Esophagus squamous epithelium (tissue), 4 donors: ENCODE measurements around the gene TCEAL8.

Experiments used
- CTCF ChIP-seq, 6 experiments: fragments of 450-650 bp in 4 of 6; fragments of 200-600 bp in 2 of 6; sonication (generic) in 2 of 6; IDR thresholded peaks; one replicate each; pipeline ENCODE4 v1.5.1; 2016 to 2019; ENCODE audit warnings: antibody characterized with exemption in 6 of 6, mild to moderate bottlenecking in 4 of 6, moderate library complexity in 4 of 6
- POLR2A ChIP-seq, 4 donors: fragments of 450-650 bp; IDR thresholded peaks; one replicate each; pipeline ENCODE4 v1.6.1; 2017; ENCODE audit warnings: antibody characterized with exemption in 4 of 4, mild to moderate bottlenecking in 4 of 4, moderate library complexity in 3 of 4

GRCh38 chrX:103293118-103293517 lies 38.2 kb upstream of the TCEAL8 start:
- TF ChIP-seq CTCF (IDR thresholded peaks at IDR 0.05) (no peak), POLR2A (IDR thresholded peaks at IDR 0.05) (no peak)
